HAP-1 (cell line): ENCODE results near the gene AAR2.
A peak's percentile ranks its signal among the peaks of the same experiment; 100 is the strongest.

Experiments used
- DNase-seq, 2 experiments: peaks; one replicate each; pipeline ENCODE4 v3.0.0-alpha.2; 2016 to 2020; ENCODE audit warnings: low spot score in 2 of 2
- H3K27me3 ChIP-seq: fragments of 250-450 bp; sonication (Bioruptor Pico); 2 replicates; pipeline ENCODE4 v1.5.1; 2020; ENCODE audit warnings: low read depth, mild to moderate bottlenecking, moderate library complexity
- H3K36me3 ChIP-seq: fragments of 250-450 bp; sonication (Bioruptor Pico); replicated peaks from 2 replicates; pipeline ENCODE4 v1.5.1; 2020; ENCODE audit warnings: mild to moderate bottlenecking
- H3K4me1 ChIP-seq: fragments of 250-450 bp; sonication (Bioruptor Pico); 2 replicates; pipeline ENCODE4 v1.5.1; 2020; ENCODE audit warnings: mild to moderate bottlenecking
- H3K4me3 ChIP-seq: fragments of 250-450 bp; sonication (Bioruptor Pico); 2 replicates; pipeline ENCODE4 v1.5.1; 2020; ENCODE audit warnings: mild to moderate bottlenecking, moderate library complexity
- H3K9me3 ChIP-seq: fragments of 250-450 bp; sonication (Bioruptor Pico); 2 replicates; pipeline ENCODE4 v1.5.1; 2020; ENCODE audit warnings: mild to moderate bottlenecking, moderate library complexity
- in situ Hi-C: fragments of 300-500 bp; cut with MboI; formaldehyde crosslinking; loops from 3 replicates; pipeline ENCODE4 v1.14.3; 2020; ENCODE audit warnings: low sequenced_read_pairs, inconsistent platforms, mixed read lengths

The AAR2 gene

GRCh38 chr20:36208257-36208656 lies 28.0 kb upstream of the AAR2 start:
- H3K4me1 ChIP-seq: no peaks in the 10 kb centered on the region
- H3K36me3 ChIP-seq: no peaks in the 10 kb centered on the region
- in situ Hi-C loops: no loop called here
- H3K27me3 ChIP-seq: no peaks in the 10 kb centered on the region
- H3K4me3 ChIP-seq: no peak overlapping the region
- DNase-seq: no peak
- H3K9me3 ChIP-seq: no peaks in the 10 kb centered on the region

DNA sequence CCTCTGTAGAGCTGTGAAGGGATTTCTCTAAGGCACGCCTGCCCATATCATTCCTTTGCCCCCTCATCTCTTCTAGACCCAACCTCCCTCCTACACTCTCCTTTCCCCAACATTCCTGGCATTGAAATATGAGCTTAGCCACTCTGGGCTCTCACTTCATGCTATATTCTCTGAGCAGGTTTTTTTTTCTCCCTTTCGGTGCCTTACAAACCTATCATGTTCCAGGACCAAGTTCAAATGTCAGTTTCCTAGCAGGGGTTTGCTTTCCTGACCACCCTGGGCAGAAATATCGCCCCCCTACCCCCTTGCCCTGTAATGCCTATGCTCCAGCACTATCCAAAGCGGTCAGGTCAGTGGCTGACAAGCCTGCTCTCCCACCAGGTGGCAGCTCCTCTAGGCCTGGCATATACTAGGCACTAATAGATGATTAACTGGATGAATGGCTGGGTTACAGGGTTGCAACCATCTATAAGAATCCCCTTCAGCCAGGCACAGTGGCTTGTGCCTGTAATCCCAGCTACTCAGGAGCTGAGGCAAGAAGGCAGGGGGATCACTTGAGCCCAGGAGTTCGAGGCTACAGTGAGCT lies 25.7 kb upstream of the AAR2 start:
- in situ Hi-C loops: no loop called here
- Histone ChIP-seq H3K27me3 (no peaks in the 10 kb centered on the region), H3K36me3 (no peaks in the 10 kb centered on the region), H3K4me3 (no peak overlapping the region), H3K9me3 (no peaks in the 10 kb centered on the region), H3K4me1 (no peaks in the 10 kb centered on the region)
- no peak for DNase-seq

GRCh38 chr20:36213362-36213761 lies 22.9 kb upstream of the AAR2 start:
- Histone ChIP-seq H3K9me3 (no peaks in the 10 kb centered on the region), H3K27me3 (no peaks in the 10 kb centered on the region), H3K4me3 (no peak overlapping the region), H3K4me1 (no peaks in the 10 kb centered on the region), H3K36me3 (no peaks in the 10 kb centered on the region)
- in situ Hi-C loops: no loop called here
- DNase-seq: no peak

DNA sequence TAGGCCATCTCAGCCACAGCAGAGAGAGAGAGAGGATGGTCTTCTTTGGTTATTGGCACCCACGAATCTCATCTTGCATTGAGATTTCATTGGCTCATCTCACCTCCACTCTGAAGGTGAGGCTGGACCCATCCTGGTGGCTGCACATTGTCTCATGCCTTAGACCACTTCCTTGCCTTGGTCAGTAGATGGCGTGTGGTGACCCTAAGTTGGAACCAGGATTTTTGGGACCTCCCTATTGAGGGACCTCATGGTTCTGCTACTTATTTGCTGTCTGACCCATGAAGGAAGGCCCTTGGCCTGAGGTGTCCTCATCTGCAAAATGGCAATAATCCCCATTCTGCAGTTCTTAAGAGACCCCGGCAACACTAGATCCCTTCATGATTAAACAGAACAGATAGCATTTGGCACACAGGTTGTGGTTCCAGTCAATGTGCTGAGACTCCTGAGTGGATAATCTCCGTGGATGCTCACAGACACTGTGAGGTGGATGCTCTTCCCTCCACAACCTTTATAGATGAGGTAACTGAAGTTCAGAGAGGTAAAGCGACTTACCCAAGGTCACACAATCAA lies 21.5 kb upstream of the AAR2 start:
- DNase-seq: peak; percentile 35 to 50
- Histone ChIP-seq H3K36me3 (no peaks in the 10 kb centered on the region), H3K4me3 (no peak overlapping the region), H3K9me3 (no peaks in the 10 kb centered on the region), H3K4me1 (no peaks in the 10 kb centered on the region), H3K27me3 (no peaks in the 10 kb centered on the region)
- in situ Hi-C loops: no loop called here

- no peak for DNase-seq
- no peaks in the 10 kb centered on the region for H3K9me3 ChIP-seq
- no peaks in the 10 kb centered on the region for H3K4me1 ChIP-seq
- in situ Hi-C loops: no loop called here
- no peak overlapping the region for H3K4me3 ChIP-seq
- no peaks in the 10 kb centered on the region for H3K27me3 ChIP-seq
- H3K36me3 ChIP-seq: no peaks in the 10 kb centered on the region
These were observed 20.5 kb upstream of the AAR2 start for GRCh38 chr20:36215778-36216177.

DNA sequence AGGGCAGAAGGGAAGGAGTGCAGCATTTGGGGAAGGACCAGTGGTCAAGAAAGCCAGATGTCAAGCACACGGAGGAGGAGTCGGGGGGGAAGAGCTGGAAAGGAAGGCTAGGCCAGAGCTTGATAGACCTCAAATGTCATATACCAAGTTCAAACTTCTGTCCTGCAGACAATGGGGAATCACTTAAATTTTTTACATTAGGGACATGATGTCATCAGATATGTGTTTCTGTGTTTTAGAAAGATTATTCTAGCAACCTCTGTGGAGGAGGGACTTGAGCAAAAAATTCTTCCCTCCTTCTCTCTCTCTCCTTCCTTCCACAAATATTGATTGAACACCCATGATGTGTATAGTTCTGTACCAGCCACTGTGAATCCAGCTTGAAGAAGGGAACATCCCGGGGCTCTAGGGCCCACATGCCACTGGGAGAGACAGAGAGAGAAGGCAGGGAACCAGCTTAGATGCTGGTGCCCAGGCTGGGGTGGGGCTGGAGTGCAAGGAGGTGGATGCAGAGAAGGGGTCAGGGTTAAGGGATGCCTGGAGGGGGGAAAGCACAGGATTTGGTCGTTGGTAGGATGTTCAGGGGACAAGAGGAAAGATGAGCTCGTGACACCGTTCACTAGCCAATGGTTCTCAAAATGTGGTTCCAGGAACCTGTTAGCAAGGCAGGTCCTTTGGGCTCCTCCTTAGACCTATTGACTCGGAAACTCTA lies 19.8 kb upstream of the AAR2 start:
- Histone ChIP-seq H3K4me1 (no peaks in the 10 kb centered on the region), H3K9me3 (no peaks in the 10 kb centered on the region), H3K36me3 (no peaks in the 10 kb centered on the region), H3K4me3 (no peak overlapping the region), H3K27me3 (no peaks in the 10 kb centered on the region)
- DNase-seq: no peak
- in situ Hi-C loops: no loop called here

DNA sequence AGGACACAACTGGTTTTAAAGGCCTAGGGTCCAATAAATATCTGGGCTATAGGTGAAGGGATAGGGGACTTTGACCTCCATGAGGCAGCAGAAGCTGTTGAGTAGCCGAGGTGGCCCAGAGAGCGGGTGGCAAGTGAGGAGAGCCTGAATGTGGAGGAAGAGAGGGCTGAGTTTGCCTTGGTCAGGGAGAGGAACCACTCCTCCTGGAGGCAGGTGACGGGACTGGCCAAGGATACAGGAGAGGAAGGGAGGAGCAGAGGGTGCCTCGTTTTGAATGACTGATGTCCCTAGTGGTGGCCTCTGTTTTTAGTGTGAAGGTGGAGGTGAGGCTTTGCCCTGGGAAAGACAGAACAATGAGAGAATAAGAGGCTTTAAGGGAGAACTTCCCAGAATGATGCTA lies 19.1 kb upstream of the AAR2 start:
- no peaks in the 10 kb centered on the region for H3K27me3 ChIP-seq
- no peaks in the 10 kb centered on the region for H3K36me3 ChIP-seq
- H3K9me3 ChIP-seq: no peaks in the 10 kb centered on the region
- H3K4me1 ChIP-seq: no peaks in the 10 kb centered on the region
- peak in 1 of 2 experiments; percentile 35 for DNase-seq
- in situ Hi-C loops: no loop called here
- no peak overlapping the region for H3K4me3 ChIP-seq

DNA sequence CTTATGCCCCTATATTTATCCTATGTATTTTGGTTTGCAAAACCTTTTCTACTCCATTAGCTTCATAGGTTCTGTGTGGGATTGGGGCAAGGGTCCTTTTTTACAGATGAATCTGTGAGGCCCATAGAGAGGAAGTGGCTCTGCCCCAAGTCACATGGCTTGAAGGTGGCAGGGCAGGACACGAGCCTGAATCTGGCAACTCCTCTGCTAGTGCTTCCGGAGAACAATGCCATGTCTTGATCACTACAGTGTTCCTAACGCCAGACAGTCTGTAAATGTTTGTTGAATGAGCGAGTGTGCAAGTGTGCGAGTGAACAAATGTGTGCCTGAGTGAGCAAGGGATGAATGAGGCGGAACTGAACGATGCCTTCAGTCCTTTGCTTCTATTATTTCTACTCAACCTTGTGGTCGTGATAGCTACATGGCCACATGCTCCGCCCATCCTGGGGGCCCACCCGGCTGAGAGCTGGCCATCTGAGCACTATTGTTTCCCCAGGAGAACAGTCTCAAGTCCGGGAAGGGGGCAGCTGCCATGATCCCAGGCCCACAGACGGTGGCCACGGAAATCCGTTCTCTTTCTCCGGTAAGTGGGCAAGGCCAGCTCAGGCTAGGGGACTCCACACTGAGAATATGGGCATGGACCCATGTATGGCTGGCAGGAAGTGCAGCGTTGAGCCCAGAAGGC lies 17.8 kb upstream of the AAR2 start:
- in situ Hi-C loops: no loop called here
- no peaks in the 10 kb centered on the region for H3K27me3 ChIP-seq

DNA sequence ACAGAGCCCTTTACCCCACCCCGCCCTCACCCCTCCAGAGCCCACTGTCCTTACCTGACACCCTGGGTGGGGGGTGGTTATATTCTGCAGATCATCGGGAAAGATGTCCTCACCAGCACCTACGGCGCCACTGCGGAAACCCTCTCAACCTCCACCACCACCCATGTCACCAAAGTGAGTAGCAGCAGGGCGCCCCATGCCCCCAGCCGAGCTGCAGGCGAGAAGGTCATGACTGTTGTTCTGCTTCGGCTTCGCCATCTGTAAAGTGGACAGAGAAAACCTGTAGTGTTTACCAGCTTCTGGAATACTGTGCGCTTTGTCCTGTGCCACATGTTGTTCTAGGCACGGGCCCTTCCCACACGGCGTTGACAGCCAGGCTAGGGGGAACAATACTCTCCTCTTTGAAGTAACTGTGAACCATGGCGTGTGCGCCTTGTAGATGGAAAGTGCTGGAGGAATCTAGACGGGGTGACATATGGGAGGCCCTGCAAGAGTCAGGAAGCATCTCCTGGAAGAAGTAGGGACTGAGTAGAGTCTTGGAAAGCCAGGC lies 16.5 kb upstream of the AAR2 start:
- Histone ChIP-seq H3K4me3 (no peak overlapping the region), H3K9me3 (no peaks in the 10 kb centered on the region), H3K36me3 (no peaks in the 10 kb centered on the region), H3K27me3 (no peaks in the 10 kb centered on the region), H3K4me1 (no peaks in the 10 kb centered on the region)
- in situ Hi-C loops: no loop called here
- no peak for DNase-seq

More for the DNA sequence above, 17.8 kb upstream of the AAR2 start:
- no peaks in the 10 kb centered on the region for H3K9me3 ChIP-seq
- no peak for DNase-seq
- H3K4me3 ChIP-seq: no peak overlapping the region
- no peaks in the 10 kb centered on the region for H3K36me3 ChIP-seq
- no peaks in the 10 kb centered on the region for H3K4me1 ChIP-seq

DNA sequence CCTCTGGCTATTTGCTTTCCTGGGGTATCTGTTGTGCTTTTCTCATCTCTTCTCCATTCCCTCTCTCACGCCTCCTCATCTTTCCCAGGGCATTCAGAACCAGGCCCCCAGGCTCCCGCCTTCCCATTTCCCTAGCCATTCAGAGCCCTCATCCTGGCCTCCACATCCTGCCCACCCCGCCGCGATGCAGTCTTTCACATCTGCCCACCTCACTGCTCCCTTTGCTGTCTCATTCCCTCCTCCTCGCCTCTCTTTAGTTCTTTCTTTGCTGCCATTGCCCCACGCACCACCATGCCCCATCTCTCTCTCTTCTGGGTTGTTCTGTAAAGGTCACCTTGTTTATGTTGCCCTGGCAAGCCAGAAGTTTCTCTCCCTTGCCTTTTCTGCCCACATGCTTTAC lies 10.6 kb upstream of the AAR2 start:
- H3K9me3 ChIP-seq: no peaks in the 10 kb centered on the region
- H3K4me3 ChIP-seq: no peak overlapping the region
- H3K4me1 ChIP-seq: no peaks in the 10 kb centered on the region
- in situ Hi-C loops: no loop called here
- no peaks in the 10 kb centered on the region for H3K36me3 ChIP-seq
- no peak for DNase-seq
- H3K27me3 ChIP-seq: no peaks in the 10 kb centered on the region

DNA sequence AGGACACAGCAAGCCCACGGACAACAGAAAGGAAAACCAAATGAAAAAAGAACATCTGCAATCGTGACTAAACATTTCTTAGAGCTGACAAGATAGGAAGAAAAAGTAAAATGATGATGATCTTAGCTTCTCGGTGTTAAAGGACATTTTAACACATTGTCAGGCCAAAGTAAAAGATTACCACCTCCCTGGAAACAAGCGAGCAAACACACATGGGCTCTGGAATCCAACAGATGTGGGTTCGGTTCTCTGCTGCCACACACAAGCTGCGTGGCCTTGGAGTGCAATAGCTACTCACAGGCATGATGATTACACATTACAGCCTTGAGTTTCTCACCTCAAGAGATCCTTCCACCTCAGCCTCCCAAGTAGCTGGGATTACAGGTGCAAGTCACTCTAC lies 7.5 kb upstream of the AAR2 start:
- in situ Hi-C loops: no loop called here
- DNase-seq: no peak
- no peaks in the 10 kb centered on the region for H3K4me1 ChIP-seq

GRCh38 chr20:36230019-36230418 lies 6.3 kb upstream of the AAR2 start:
- Histone ChIP-seq H3K4me3 (no peak overlapping the region), H3K27me3 (no peaks in the 10 kb centered on the region), H3K4me1 (no peaks in the 10 kb centered on the region), H3K36me3 (no peaks in the 10 kb centered on the region), H3K9me3 (no peaks in the 10 kb centered on the region)
- no peak for DNase-seq
- in situ Hi-C loops: no loop called here

More for the DNA sequence above, 7.5 kb upstream of the AAR2 start:
- Histone ChIP-seq H3K4me3 (no peak overlapping the region), H3K36me3 (no peaks in the 10 kb centered on the region), H3K27me3 (no peaks in the 10 kb centered on the region), H3K9me3 (no peaks in the 10 kb centered on the region)

DNA sequence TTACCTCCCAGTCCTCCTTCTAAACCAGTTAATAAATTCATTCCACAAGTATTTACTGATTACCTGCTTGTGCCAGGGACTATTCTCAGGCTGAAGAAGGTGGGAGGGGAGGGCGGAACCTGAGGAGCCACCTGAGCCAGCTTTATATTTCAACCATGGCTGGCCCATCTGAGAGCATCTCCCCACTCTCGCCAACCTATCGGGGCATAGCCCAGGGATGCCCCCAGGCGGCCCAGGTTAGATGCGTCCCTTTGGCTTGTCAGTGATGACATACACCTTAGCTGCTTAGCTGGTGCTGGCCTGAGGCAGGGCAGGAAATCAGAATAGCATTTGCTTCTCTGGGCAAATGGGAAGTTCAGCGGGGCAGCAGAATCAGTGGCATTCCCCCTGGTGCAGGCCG lies 4.9 kb upstream of the AAR2 start:
- H3K36me3 ChIP-seq: peaks cover under 1% of the 10 kb centered on the region
- in situ Hi-C loops: no loop called here
- no peak for DNase-seq

More for the DNA sequence above, 4.9 kb upstream of the AAR2 start:
- H3K4me3 ChIP-seq: no peak overlapping the region
- H3K27me3 ChIP-seq: no peaks in the 10 kb centered on the region
- H3K9me3 ChIP-seq: no peaks in the 10 kb centered on the region
- peaks cover 6% of the 10 kb centered on the region; the same call in 1 of the 2 replicates for H3K4me1 ChIP-seq
